A549 (cell line): ENCODE measurements around the gene FCER1G. TPM values are rescaled to one million over a fixed set of nuclear protein-coding genes. Genes with fewer than 3 reads are reported as not detected.

ENCODE experiments used
- ATAC-seq, 2 experiments: fragments of 200-7000 bp in 1 of 2; fragments of >200 bp in 1 of 2; cut with Nextera tagmentation in 1 of 2; cut with Tn5 transposase in 1 of 2; 3 replicates each; pipeline versions ENCODE4 v1.8.0 to v1.9.1; 2018 to 2020; ENCODE audit warnings: mild to moderate bottlenecking in 1 of 2, moderate library complexity in 1 of 2
- CTCF ChIA-PET: fragments of 300-600 bp; sonication (Branson Sonifier 250); formaldehyde crosslinking; extraction: SDS; loops from one replicate; lab custom pipeline; 2021; ENCODE audit warnings: antibody characterized with exemption, inconsistent platforms; lab: Yijun Ruan, JAX
- POLR2A ChIA-PET: fragments of 350-600 bp; formaldehyde crosslinking; extraction: SDS; loops from one replicate; lab custom pipeline; 2021; ENCODE audit warnings: antibody characterized with exemption, inconsistent platforms; lab: Yijun Ruan, JAX
- DNase-seq, 2 experiments: peaks; one replicate each; pipeline versions ENCODE4 v3.0.0 to v3.0.0-alpha.2; 2011 to 2016; ENCODE audit warnings: low read depth in 1 of 2, low spot score in 1 of 2
- FAIRE-seq: peaks from 2 replicates; lab custom pipeline; 2011; peaks lifted over from hg19 to GRCh38; lab: Jason Lieb, UNC
- H3K27ac ChIP-seq, 2 experiments: fragments of >200 bp; sonication (Bioruptor Twin); formaldehyde crosslinking; 3 replicates each; pipeline ENCODE4 v1.5.1; 2016 to 2017
- H3K4me1 ChIP-seq: fragments of >200 bp; sonication (Bioruptor Twin); formaldehyde crosslinking; 3 replicates; pipeline ENCODE4 v1.6.1; 2016
- H3K4me2 ChIP-seq: fragments of >200 bp; sonication (Bioruptor Twin); formaldehyde crosslinking; 3 replicates; pipeline ENCODE4 v1.6.1; 2016
- H3K4me3 ChIP-seq: fragments of >200 bp; sonication (Bioruptor Twin); formaldehyde crosslinking; 3 replicates; pipeline ENCODE4 v1.5.1; 2016
- H3K9me3 ChIP-seq: fragments of >200 bp; sonication (Bioruptor Twin); formaldehyde crosslinking; 3 replicates; pipeline ENCODE4 v1.6.1; 2016
- BHLHE40 ChIP-seq: IDR thresholded peaks from 2 replicates; pipeline ENCODE4 v1.6.1; 2012; ENCODE audit warnings: low read depth, low read length, inconsistent platforms
- CBX2 ChIP-seq: fragments of 200-600 bp; sonication (generic); IDR thresholded peaks from 2 replicates; pipeline ENCODE4 v1.6.1; 2016; ENCODE audit warnings: low read depth, mild to moderate bottlenecking, borderline replicate concordance
- CEBPB ChIP-seq, 2 experiments: fragments of >200 bp in 1 of 2; sonication (Bioruptor Twin) in 1 of 2; formaldehyde crosslinking in 1 of 2; IDR thresholded peaks; 2 replicates each; pipeline ENCODE4 v1.6.1; 2012 to 2016
- CHD2 ChIP-seq: fragments of 150-350 bp; IDR thresholded peaks from 2 replicates; pipeline ENCODE4 v1.6.1; 2014; ENCODE audit warnings: low read length; ENCODE audit not compliant: partially characterized antibody
- CHD4 ChIP-seq: fragments of 200-600 bp; sonication (generic); IDR thresholded peaks from 2 replicates; pipeline ENCODE4 v1.6.1; 2016; ENCODE audit warnings: antibody characterized with exemption, mild to moderate bottlenecking, borderline replicate concordance
- ELK1 ChIP-seq: fragments of 150-350 bp; IDR thresholded peaks from 2 replicates; pipeline ENCODE4 v1.6.1; 2014; ENCODE audit warnings: low read depth, mild to moderate bottlenecking, low read length
- EP300 ChIP-seq, 2 experiments: fragments of >200 bp; sonication (Bioruptor Twin); formaldehyde crosslinking; IDR thresholded peaks; 2 replicates in 1 of 2; 3 replicates in 1 of 2; pipeline ENCODE4 v1.6.1; 2016 to 2017
- ESRRA ChIP-seq: fragments of 150-350 bp; IDR thresholded peaks from 2 replicates; pipeline ENCODE4 v1.6.1; 2014; ENCODE audit warnings: mild to moderate bottlenecking, low read length, borderline replicate concordance
- FOSB ChIP-seq: fragments of 250-450 bp; sonication (Bioruptor Pico); IDR thresholded peaks from 2 replicates; pipeline ENCODE4 v1.5.0; 2020; ENCODE audit warnings: mild to moderate bottlenecking, moderate library complexity
- FOSL2 ChIP-seq, 2 experiments: fragments of 450-650 bp in 1 of 2; fragments of >200 bp in 1 of 2; sonication (Bioruptor Twin) in 1 of 2; formaldehyde crosslinking; IDR thresholded peaks; 2 replicates each; pipeline versions ENCODE4 v1.5.0 to v1.6.1; 2016 to 2020; ENCODE audit warnings: mild to moderate bottlenecking in 1 of 2, moderate library complexity in 1 of 2
- FOXS1 ChIP-seq: fragments of 250-450 bp; sonication (Bioruptor Pico); IDR thresholded peaks from 2 replicates; pipeline ENCODE4 v1.5.0; 2020; ENCODE audit warnings: mild to moderate bottlenecking, moderate library complexity
- GATA3 ChIP-seq: IDR thresholded peaks from 2 replicates; pipeline ENCODE4 v1.6.1; 2012; ENCODE audit warnings: borderline replicate concordance
- HDAC2 ChIP-seq: fragments of 200-600 bp; sonication (generic); IDR thresholded peaks from 2 replicates; pipeline ENCODE4 v1.6.1; 2016
- HES2 ChIP-seq: fragments of >200 bp; sonication (Bioruptor Twin); formaldehyde crosslinking; IDR thresholded peaks from 2 replicates; pipeline ENCODE4 v1.6.1; 2016
- HMGXB4 ChIP-seq: fragments of 250-450 bp; sonication (Bioruptor Pico); IDR thresholded peaks from 2 replicates; pipeline ENCODE4 v1.5.0; 2021; ENCODE audit warnings: mild to moderate bottlenecking, moderate library complexity, borderline replicate concordance
- POLR2AphosphoS2 ChIP-seq: conservative IDR thresholded peaks from 2 replicates; pipeline ENCODE4 v1.6.1; 2012; ENCODE audit warnings: low read length, improper control_type of control experiment, inconsistent platforms
- RARB ChIP-seq: fragments of 250-450 bp; sonication (Bioruptor Pico); IDR thresholded peaks from 2 replicates; pipeline ENCODE4 v1.8.0; 2021; ENCODE audit warnings: mild to moderate bottlenecking, moderate library complexity
- TFCP2L1 ChIP-seq: fragments of 250-450 bp; sonication (Bioruptor Pico); IDR thresholded peaks from 2 replicates; pipeline ENCODE4 v1.5.0; 2021; ENCODE audit warnings: mild to moderate bottlenecking
- ZC3H11A ChIP-seq: fragments of 450-650 bp; IDR thresholded peaks from 2 replicates; pipeline ENCODE4 v1.6.1; 2014; ENCODE audit warnings: antibody characterized with exemption, mild to moderate bottlenecking
- ZSCAN20 ChIP-seq: fragments of 250-450 bp; sonication (Bioruptor Pico); IDR thresholded peaks from 2 replicates; pipeline ENCODE4 v1.8.0; 2022; ENCODE audit warnings: mild to moderate bottlenecking, moderate library complexity
- WGBS: methylation state at CpG from one replicate; pipeline ENCODE4 v1.1.6; 2017; ENCODE audit errors: missing lambda C conversion rate; 5-methylcytosine and 5-hydroxymethylcytosine counted together
- polyA plus RNA-seq, 4 experiments: library from polyadenylated mRNA; depleted of rRNA in 3 of 4; stranded (reverse); fragments of >200 nt; fragmentation: RNase III in 1 of 4; extraction: RNeasy Plus Mini Kit Qiagen cat#74134 plus additional on column Dnase treatment in 1 of 4; gene quantifications; 2 replicates in 3 of 4; 3 replicates in 1 of 4; pipeline ENCODE4 v1.2.3, GENCODE V29; 2011 to 2017
- TF ChIP-seq, protein P1 (sequence below): fragments of 450-650 bp; IDR thresholded peaks from 2 replicates; pipeline ENCODE4 v1.6.1; 2014; ENCODE audit warnings: antibody characterized with exemption
- TF ChIP-seq, protein P2 (sequence below): fragments of 200-600 bp; sonication (generic); IDR thresholded peaks from 2 replicates; pipeline ENCODE4 v1.6.1; 2016; ENCODE audit warnings: antibody characterized with exemption, mild to moderate bottlenecking, moderate library complexity

The FCER1G gene
- polyA plus RNA-seq, 2 of the 4 experiments (the other 2 are of a cell fraction), result 0.40 TPM; not detected in 1

DNA sequence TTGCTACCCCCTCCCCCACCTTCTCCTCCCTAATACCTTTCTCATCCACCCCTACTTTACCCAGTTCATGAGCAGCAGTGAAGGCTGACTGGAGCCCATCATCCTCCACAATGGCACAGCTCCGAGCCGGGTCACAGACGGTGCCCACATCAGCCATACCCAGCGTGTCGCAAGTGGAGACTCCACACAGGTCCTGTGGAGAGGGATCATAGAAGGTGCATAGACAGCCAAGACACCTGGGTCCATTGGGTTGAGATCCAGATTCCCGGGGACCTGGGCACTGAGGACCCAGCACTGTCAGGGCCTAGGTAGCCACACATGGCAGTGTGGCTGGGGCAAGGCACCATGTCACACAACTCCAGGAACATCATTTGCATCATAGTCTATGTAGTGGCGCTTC is 19.0 kb upstream of the FCER1G start:
- no peak overlapping the region for H3K27ac ChIP-seq
- ChIA-PET POLR2A (no interaction called here), CTCF (interaction anchor here (0.9 to 18.8 kb wide), 3 partner anchors 20 to 187 kb away, joined by 3 to 200 read pairs (median 7); partner anchors contain the start of gene PPOX)
- H3K9me3 ChIP-seq, result no peaks in the 10 kb centered on the region
- no peak for DNase-seq
- H3K4me2 ChIP-seq, result no peak overlapping the region
- H3K4me3 ChIP-seq, result no peak overlapping the region
- H3K4me1 ChIP-seq, result peaks cover 15% of the 10 kb centered on the region
- 82% methylated on average over 6 of the region's 7 CpGs for WGBS
- no peak for ATAC-seq
- FAIRE-seq, result no peak
- TF ChIP-seq ESRRA, result no peak
- no peak for TF ChIP-seq FOSB (CRISPR knock-in tag)
- TF ChIP-seq POLR2AphosphoS2, result no peak
- TF ChIP-seq HES2, result no peak
- no peak for TF ChIP-seq GATA3
- no peak for TF ChIP-seq HDAC2
- no peak for TF ChIP-seq EP300 (IDR thresholded peaks at IDR 0.05)
- no peak for TF ChIP-seq TFCP2L1 (CRISPR knock-in tag)
- TF ChIP-seq ZC3H11A, result no peak

GRCh38 chr1:161196521-161197451 is 18.3 kb upstream of the FCER1G start:
- FAIRE-seq (no peak), ATAC-seq (no peak), DNase-seq (no peak)
- no peak overlapping the region for H3K27ac ChIP-seq
- POLR2A ChIA-PET, result no interaction called here
- TF ChIP-seq GATA3, result no peak
- TF ChIP-seq CBX2, result no peak
- TF ChIP-seq FOXS1 (CRISPR knock-in tag), result no peak
- TF ChIP-seq ELK1, result no peak
- TF ChIP-seq, protein P1, sequence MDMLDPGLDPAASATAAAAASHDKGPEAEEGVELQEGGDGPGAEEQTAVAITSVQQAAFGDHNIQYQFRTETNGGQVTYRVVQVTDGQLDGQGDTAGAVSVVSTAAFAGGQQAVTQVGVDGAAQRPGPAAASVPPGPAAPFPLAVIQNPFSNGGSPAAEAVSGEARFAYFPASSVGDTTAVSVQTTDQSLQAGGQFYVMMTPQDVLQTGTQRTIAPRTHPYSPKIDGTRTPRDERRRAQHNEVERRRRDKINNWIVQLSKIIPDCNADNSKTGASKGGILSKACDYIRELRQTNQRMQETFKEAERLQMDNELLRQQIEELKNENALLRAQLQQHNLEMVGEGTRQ, result no peak
- TF ChIP-seq BHLHE40, result no peak
- no peak for TF ChIP-seq CEBPB (IDR thresholded peaks at IDR 0.05)
- TF ChIP-seq CHD2, result no peak
- TF ChIP-seq FOSB (CRISPR knock-in tag), result no peak
- no peak for TF ChIP-seq ZSCAN20 (CRISPR knock-in tag)
- no peak for TF ChIP-seq HMGXB4 (CRISPR knock-in tag)
- TF ChIP-seq, protein P2, sequence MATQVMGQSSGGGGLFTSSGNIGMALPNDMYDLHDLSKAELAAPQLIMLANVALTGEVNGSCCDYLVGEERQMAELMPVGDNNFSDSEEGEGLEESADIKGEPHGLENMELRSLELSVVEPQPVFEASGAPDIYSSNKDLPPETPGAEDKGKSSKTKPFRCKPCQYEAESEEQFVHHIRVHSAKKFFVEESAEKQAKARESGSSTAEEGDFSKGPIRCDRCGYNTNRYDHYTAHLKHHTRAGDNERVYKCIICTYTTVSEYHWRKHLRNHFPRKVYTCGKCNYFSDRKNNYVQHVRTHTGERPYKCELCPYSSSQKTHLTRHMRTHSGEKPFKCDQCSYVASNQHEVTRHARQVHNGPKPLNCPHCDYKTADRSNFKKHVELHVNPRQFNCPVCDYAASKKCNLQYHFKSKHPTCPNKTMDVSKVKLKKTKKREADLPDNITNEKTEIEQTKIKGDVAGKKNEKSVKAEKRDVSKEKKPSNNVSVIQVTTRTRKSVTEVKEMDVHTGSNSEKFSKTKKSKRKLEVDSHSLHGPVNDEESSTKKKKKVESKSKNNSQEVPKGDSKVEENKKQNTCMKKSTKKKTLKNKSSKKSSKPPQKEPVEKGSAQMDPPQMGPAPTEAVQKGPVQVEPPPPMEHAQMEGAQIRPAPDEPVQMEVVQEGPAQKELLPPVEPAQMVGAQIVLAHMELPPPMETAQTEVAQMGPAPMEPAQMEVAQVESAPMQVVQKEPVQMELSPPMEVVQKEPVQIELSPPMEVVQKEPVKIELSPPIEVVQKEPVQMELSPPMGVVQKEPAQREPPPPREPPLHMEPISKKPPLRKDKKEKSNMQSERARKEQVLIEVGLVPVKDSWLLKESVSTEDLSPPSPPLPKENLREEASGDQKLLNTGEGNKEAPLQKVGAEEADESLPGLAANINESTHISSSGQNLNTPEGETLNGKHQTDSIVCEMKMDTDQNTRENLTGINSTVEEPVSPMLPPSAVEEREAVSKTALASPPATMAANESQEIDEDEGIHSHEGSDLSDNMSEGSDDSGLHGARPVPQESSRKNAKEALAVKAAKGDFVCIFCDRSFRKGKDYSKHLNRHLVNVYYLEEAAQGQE, result no peak
- no peak for TF ChIP-seq FOSL2 (IDR thresholded peaks at IDR 0.05)
- no peak for TF ChIP-seq FOSL2 (CRISPR knock-in tag; IDR thresholded peaks at IDR 0.05)
- TF ChIP-seq CHD4, result no peak
- no peak for TF ChIP-seq RARB (CRISPR knock-in tag)
- peaks cover 21% of the 10 kb centered on the region for H3K4me1 ChIP-seq
- H3K9me3 ChIP-seq, result no peaks in the 10 kb centered on the region
- WGBS, result 84% methylated on average over 27 of the region's 27 CpGs
- H3K4me3 ChIP-seq, result no peak overlapping the region
- CTCF ChIA-PET, result interaction anchor here (0.9 to 18.8 kb wide), 5 partner anchors 10 to 187 kb away, joined by 3 to 200 read pairs (median 7); partner anchors contain the start of genes PPOX and TOMM40L
- no peak overlapping the region for H3K4me2 ChIP-seq
